Activated naive CD8-positive, alpha-beta T cell (primary cell): ENCODE data around the gene GSTM5.
"Not testable (repeated sequence)": the region's sequence is repeated elsewhere in the genome, so short reads cannot be mapped to it uniquely, and the experiment has no call there.

Experiments used
- H3K27ac Mint-ChIP-seq: one replicate; pipeline ENCODE4 v1.8.0; 2021; ENCODE audit warnings: mixed read lengths
- H3K27me3 Mint-ChIP-seq: one replicate; pipeline ENCODE4 v1.8.0; 2021; ENCODE audit warnings: mixed read lengths
- H3K36me3 Mint-ChIP-seq: one replicate; pipeline ENCODE4 v1.8.0; 2021; ENCODE audit warnings: mixed read lengths
- H3K4me1 Mint-ChIP-seq: one replicate; pipeline ENCODE4 v1.8.0; 2021; ENCODE audit warnings: low read depth, mixed read lengths
- H3K4me3 Mint-ChIP-seq: one replicate; pipeline ENCODE4 v1.8.0; 2021; ENCODE audit warnings: mild to moderate bottlenecking, mixed read lengths
- H3K9me3 Mint-ChIP-seq: one replicate; pipeline ENCODE4 v1.8.0; 2021; ENCODE audit warnings: low read depth, mixed read lengths

GSTM5 gene

DNA sequence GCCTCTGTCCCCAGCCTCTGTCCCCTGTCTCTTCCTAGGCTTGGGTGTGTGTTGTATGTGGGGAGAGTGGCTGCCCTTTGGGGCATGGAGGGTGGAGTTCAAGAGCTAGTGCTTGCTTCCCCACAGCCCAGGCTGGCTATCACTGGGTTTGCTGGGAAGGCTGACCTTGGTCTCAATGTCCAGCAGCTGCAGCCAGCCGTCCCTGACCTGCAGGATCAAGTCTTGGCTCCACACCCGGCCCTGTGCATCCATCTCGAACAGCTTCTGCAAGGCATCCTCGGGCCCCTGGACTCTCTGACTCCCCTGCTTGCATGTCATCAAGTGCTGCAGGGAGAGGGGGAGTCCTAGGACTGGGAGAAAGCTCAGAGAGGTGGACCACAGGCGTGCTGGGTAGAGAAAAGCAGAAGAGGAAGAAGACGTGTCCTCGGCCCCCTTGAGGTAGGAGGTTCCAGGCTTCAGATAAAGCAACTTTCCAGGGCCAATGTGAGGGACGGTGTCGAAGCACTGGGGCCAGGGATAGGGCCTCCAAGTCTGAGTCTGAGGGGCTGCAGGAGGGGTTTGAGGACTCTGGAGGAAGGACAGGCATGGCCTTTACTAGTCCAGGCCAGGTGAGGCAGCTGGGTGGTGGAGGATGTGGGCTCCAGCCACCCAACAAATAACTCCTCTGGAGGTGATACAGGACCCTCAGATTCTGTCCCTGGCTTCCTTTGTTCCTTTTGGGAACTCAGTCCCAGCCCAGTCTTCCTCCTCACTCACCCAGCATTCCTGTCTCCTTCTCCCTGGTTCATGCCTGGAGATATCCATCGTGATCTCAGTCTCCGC is 47.7 kb downstream of the GSTM5 start:
- Mint-ChIP-seq H3K9me3 (no peaks in the 10 kb centered on the region), H3K4me1 (no peaks in the 10 kb centered on the region), H3K27me3 (no peaks in the 10 kb centered on the region), H3K36me3 (no peaks in the 10 kb centered on the region), H3K27ac (no peak overlapping the region), H3K4me3 (no peak overlapping the region)

- Mint-ChIP-seq H3K36me3 (no peaks in the 10 kb centered on the region), H3K27ac (no peak overlapping the region), H3K27me3 (no peaks in the 10 kb centered on the region), H3K4me1 (no peaks in the 10 kb centered on the region), H3K9me3 (no peaks in the 10 kb centered on the region), H3K4me3 (no peak overlapping the region)
Measured at GRCh38 chr1:109760581-109761226, 48.7 kb downstream of the GSTM5 start.

DNA sequence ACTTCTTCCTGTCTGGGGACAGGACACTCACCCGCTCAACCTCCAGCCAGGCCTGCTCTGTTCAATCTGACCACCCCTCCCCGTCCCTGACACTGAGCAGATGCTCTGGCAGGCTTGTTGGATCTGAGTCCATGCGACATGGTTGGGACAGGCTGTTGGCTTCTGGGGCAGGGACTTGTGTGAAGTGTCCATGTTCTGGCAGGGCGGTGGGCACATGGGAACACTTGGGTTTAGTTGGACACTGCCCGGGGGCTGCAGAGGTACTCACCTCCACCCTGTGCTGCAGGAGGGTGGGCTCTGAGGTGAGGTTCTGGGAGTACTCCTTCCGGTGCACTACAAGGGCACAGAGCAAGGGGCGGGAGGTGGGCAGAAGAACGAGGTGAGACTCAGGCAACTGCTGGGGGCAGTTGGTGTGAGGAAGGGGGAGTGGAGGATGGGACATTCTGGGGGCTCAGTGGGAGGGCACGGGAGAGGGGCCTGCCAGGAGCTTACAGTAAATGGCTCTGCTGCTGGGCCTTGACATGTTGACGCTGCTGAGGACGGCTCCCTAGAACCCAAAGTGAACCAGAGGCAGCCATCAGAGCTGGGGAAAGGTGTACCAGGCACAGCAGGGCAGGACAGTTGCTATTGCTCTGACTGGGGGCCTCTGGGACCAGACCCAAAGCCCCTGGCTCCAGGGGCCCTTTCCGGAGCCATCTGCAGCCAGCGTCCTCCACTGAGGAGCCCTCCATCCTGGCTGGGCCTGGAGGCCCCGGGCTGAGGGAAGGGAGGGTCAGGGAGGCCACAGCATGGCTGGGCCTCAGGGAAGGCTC is 49.4 kb downstream of the GSTM5 start:
- Mint-ChIP-seq H3K27ac (no peak overlapping the region), H3K4me3 (no peak overlapping the region), H3K9me3 (no peaks in the 10 kb centered on the region), H3K27me3 (no peaks in the 10 kb centered on the region), H3K4me1 (no peaks in the 10 kb centered on the region), H3K36me3 (no peaks in the 10 kb centered on the region)

DNA sequence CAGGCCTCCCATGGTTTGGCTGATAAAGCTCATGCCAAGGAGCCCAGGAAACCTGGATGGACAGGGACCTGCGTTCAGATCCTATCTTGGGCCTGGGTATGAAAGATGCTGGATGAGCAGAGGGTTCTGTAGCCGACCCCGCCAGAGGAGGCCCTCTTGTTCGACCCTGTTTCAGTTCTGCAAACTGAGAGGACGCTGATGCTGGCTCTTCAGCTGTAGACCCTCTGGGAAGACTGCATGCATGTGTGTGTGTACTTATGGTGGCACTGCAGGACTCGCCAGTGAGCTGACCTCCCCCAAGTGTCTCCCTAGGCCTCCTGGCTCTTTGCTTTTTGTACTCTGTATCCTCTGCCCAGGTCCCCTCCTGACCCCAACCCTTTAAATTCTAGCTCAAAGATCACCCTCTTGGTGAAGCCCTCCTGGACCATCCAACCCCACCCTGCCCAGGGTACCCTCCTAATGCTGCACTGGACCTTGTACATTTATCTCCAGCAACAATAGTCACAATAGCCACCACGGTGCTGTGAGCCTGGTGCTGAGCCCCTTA is 50.1 kb downstream of the GSTM5 start:
- Mint-ChIP-seq H3K4me3 (no peak overlapping the region), H3K4me1 (no peaks in the 10 kb centered on the region), H3K27ac (no peak overlapping the region), H3K27me3 (no peaks in the 10 kb centered on the region), H3K36me3 (no peaks in the 10 kb centered on the region), H3K9me3 (no peaks in the 10 kb centered on the region)

DNA sequence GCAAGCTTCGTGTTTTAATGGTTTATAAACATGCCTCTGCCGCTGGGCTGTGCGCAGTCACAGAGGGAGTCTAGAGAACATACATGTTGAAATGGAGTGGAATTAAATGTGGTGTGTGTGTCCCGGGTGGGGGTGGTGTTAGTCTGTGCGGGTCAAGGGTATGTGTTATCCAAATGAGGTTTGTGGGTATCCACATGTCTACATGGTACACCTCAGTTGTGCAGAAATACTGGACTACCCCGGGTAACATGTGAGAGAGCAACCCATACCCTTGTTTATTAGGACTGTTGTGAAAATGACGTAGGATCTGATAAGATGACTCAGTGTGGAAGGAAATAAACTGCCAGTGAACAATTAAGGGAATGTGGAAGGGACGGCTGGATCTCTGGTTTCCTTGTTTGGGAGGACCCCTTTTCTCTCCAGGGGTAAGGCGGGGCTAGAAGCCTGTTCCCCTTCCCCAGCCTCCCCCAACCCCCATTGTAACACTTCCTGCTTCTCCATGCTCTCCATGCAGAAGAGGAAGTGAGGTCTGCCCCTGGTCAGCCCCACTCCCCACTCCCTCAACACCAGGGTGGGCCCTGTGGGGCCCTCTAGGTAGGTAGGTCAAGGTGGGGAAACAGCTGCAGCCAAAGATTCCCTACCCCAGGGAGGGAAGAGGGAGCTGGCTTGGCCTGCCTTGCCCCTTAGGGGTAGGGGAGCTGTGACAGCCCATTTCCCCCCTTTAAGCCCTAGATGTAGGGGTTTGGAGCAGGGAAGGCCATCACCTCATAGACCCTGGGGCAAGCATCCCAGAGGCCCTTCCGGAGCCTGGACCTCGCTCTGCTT is 51.0 kb downstream of the GSTM5 start:
- H3K9me3 Mint-ChIP-seq: no peaks in the 10 kb centered on the region
- H3K4me3 Mint-ChIP-seq: no peak overlapping the region
- no peaks in the 10 kb centered on the region for H3K36me3 Mint-ChIP-seq
- no peak overlapping the region for H3K27ac Mint-ChIP-seq
- no peaks in the 10 kb centered on the region for H3K4me1 Mint-ChIP-seq
- H3K27me3 Mint-ChIP-seq: no peaks in the 10 kb centered on the region

DNA sequence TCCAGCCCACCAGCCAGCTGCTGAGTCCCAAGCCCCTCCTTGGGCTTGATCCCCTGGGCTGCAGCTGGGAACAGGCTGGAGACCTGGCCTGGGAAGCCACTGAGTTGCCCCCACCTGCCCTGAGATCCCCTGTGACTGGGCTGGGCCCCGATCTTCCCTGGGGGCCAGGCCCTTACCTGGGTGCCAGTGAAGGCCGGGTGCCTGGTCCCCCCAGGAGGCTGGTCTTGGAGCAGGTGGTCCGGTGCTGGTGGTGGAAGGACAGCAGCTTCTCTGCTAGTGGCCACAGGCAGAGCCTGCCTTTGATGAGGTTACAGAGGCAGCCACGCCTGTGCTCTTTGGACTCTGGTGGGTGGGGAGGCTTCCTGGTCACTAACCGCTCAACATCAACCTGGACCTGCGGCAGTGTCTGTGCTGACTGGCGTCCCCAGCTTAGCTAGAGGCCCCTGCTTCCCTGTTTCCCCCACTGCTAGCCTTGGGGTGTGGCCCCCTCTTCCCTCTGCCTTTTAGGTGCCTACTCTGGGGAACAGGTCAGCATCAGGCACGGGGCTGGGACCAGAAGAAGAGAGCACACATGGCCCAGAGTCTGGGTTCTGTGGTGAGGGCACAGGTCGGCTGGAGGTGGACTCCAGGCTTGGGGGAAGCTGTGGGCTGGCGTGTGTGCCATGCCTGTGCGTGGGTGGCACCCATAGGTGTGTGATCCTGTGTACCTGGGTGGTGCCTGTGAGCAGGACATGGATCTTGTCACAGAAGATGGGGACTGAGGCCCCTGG is 51.8 kb downstream of the GSTM5 start, which contains the start of gene EPS8L3:
EPS8L3 (minus strand) TSS at position 278 of the 770 bp plus-strand sequence. CDS start 2,174 bp downstream, outside the sequence.
- H3K4me3 Mint-ChIP-seq: no peak within 1 kb of the TSS
- no peak within 1 kb of the TSS for H3K27ac Mint-ChIP-seq
- no peaks in the 10 kb centered on the region for H3K9me3 Mint-ChIP-seq
- H3K4me1 Mint-ChIP-seq: no peaks in the 10 kb centered on the region
- H3K27me3 Mint-ChIP-seq: no peaks in the 10 kb centered on the region
- H3K36me3 Mint-ChIP-seq: no peaks in the 10 kb centered on the region

DNA sequence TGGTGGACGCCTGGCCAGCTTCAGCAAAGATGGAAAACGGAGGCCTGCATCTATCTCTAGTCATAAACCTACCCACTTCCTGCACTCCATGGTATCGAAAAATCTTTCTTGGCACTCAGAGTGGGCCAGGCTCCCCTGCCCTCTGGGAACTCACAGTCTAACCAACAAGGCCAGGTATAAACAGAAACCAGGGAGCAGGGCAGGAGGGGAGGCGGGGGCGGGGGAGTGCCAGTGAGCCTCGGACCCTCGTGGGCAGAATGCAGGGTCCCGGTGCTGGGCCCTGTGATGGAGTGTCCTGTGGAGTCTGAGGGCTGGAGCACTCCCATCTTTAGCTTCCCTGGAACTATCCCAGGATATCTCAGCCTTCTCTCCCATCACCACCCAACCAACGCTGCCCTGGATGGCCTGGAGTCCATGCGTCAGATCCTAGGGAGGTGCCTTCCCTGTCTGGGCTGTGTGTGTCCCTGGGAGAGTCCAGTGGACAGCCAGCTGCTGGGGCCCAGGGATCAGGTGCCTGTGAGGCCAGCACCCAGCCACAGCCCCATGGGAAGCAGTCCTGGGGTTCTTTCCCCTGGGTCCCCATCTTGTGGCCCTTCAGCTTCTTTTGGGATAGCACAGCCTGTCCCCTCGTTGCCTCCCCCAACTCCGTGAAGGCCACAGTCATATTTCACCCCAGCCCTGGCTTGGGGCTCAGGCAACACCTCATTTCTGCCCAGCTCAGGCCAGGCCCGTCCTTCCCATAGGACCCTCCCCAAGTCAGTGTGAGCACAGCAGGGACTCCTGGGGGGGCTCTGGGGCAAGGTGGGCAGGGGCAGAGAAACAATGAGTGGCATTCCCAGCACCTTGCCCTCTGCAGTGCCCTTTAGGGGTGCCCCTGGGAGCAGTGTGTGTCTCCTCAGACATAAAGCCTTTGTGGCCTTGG is 52.8 kb downstream of the GSTM5 start:
- no peaks in the 10 kb centered on the region for H3K27me3 Mint-ChIP-seq
- no peaks in the 10 kb centered on the region for H3K9me3 Mint-ChIP-seq
- no peak overlapping the region for H3K27ac Mint-ChIP-seq
- H3K36me3 Mint-ChIP-seq: no peaks in the 10 kb centered on the region
- H3K4me1 Mint-ChIP-seq: no peaks in the 10 kb centered on the region
- no peak overlapping the region for H3K4me3 Mint-ChIP-seq

DNA sequence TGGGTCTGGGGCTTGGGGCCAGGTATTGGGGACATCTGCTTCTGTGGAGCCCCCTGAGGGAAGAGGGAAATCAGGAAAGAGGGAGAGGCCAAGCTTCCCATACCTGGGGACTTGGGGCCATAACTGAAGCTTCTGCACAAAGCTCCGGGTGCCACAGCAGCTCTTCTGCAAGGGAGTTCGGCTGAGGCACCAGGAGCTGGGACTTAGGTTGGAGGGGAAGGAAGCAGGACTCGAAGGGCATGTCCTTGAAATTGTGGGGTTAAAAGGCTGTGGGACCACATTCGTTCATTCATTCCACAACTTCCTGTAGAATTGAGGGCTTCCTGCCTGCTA is 53.4 kb downstream of the GSTM5 start:
- no peaks in the 10 kb centered on the region for H3K9me3 Mint-ChIP-seq
- no peak overlapping the region for H3K27ac Mint-ChIP-seq
- H3K4me3 Mint-ChIP-seq: no peak overlapping the region
- no peaks in the 10 kb centered on the region for H3K4me1 Mint-ChIP-seq
- no peaks in the 10 kb centered on the region for H3K36me3 Mint-ChIP-seq
- no peaks in the 10 kb centered on the region for H3K27me3 Mint-ChIP-seq

DNA sequence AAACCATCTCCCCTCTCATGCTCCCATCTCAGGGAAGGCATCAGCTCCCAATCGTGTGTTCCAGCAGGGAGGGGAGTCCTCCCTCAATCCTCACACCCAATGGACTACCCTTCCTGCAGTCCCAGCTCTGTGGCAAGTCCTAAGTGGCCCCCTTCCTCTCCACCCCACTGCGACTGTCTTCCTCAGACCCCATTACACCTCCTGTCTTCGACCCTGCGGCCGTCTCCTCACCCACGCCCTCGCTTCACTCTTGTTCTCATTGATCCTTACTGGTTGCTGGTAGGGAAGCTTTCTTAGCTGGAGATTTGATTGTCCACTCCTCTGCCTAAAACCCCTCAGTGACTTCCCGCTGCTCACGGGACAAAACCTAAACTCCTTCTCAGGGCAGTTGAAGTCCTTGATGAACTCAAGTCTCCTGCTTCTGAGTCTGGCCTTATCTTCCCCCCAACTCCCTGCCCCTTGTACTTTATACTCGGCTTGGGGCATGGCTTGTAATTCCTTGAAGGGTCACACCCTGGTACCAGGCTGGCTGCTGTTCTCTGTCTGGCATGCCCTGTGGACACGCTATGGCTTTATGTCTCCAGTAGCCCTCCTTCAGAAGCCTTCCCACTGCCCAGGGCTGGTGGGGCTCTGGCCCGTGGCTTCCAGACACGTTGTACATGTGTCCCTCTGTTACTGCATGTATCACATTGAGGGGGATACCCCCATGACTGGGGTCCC is 54.0 kb downstream of the GSTM5 start:
- H3K4me3 Mint-ChIP-seq: no peak overlapping the region
- no peaks in the 10 kb centered on the region for H3K36me3 Mint-ChIP-seq
- no peaks in the 10 kb centered on the region for H3K9me3 Mint-ChIP-seq
- no peaks in the 10 kb centered on the region for H3K4me1 Mint-ChIP-seq
- no peaks in the 10 kb centered on the region for H3K27me3 Mint-ChIP-seq
- no peak overlapping the region for H3K27ac Mint-ChIP-seq

GRCh38 chr1:109766991-109767636 is 55.1 kb downstream of the GSTM5 start:
- not testable (repeated sequence) for H3K36me3 Mint-ChIP-seq, H3K27me3 Mint-ChIP-seq, H3K27ac Mint-ChIP-seq, H3K9me3 Mint-ChIP-seq, H3K4me1 Mint-ChIP-seq, H3K4me3 Mint-ChIP-seq
